RWPE2 (cell line): ENCODE data around the gene TRPM8.

Experiments
- ATAC-seq: fragments of 200-7000 bp; cut with Tn5 transposase; 3 replicates; pipeline ENCODE4 v1.9.1; 2021; ENCODE audit warnings: low read depth
- DNase-seq: peaks from one replicate; pipeline ENCODE4 v3.0.0-alpha.2; 2020; ENCODE audit warnings: low spot score
- H3K27ac ChIP-seq: fragments of 450-650 bp; 2 replicates; pipeline ENCODE4 v1.5.1; 2017; ENCODE audit warnings: mild to moderate bottlenecking; ENCODE audit not compliant: poor library complexity, severe bottlenecking
- H3K27me3 ChIP-seq: fragments of 250-450 bp; sonication (Bioruptor Pico); 2 replicates; pipeline ENCODE4 v1.5.1; 2021; ENCODE audit warnings: mild to moderate bottlenecking, moderate library complexity; ENCODE audit not compliant: insufficient read depth, poor library complexity, severe bottlenecking
- H3K36me3 ChIP-seq: fragments of 250-450 bp; sonication (Bioruptor Pico); 2 replicates; pipeline ENCODE4 v1.5.1; 2020; ENCODE audit warnings: low read depth, mild to moderate bottlenecking, moderate library complexity
- H3K4me1 ChIP-seq: fragments of 250-450 bp; sonication (Bioruptor Pico); 2 replicates; pipeline ENCODE4 v1.5.1; 2021; ENCODE audit warnings: mild to moderate bottlenecking, moderate library complexity; ENCODE audit not compliant: insufficient read depth, poor library complexity, severe bottlenecking
- H3K4me3 ChIP-seq: fragments of 250-450 bp; sonication (Bioruptor Pico); 2 replicates; pipeline ENCODE4 v1.5.1; 2021; ENCODE audit warnings: mild to moderate bottlenecking, moderate library complexity; ENCODE audit not compliant: severe bottlenecking
- H3K9me3 ChIP-seq: fragments of 250-450 bp; sonication (Bioruptor Pico); 2 replicates; pipeline ENCODE4 v1.5.1; 2021; ENCODE audit warnings: mild to moderate bottlenecking, moderate library complexity; ENCODE audit not compliant: severe bottlenecking
- CTCF ChIP-seq: fragments of 450-650 bp; IDR thresholded peaks from one replicate; pipeline ENCODE4 v1.5.1; 2017; ENCODE audit warnings: mild to moderate bottlenecking, moderate library complexity; ENCODE audit not compliant: poor library complexity, severe bottlenecking

Gene TRPM8

GRCh38 chr2:234029150-234029733, 112.1 kb downstream of the TRPM8 start:
- no peak overlapping the region for H3K4me3 ChIP-seq
- peaks cover 17% of the 10 kb centered on the region for H3K4me1 ChIP-seq
- no peaks in the 10 kb centered on the region for H3K36me3 ChIP-seq
- DNase-seq = no peak
- no peak for ATAC-seq
- TF ChIP-seq CTCF = no peak
- no peaks in the 10 kb centered on the region for H3K27me3 ChIP-seq
- peaks cover 8% of the 10 kb centered on the region for H3K9me3 ChIP-seq
- no peak overlapping the region for H3K27ac ChIP-seq

GRCh38 chr2:234031207-234031606, 114.0 kb downstream of the TRPM8 start:
- TF ChIP-seq CTCF = no peak
- Histone ChIP-seq H3K27ac (no peak overlapping the region), H3K36me3 (no peaks in the 10 kb centered on the region), H3K4me1 (peaks cover 14% of the 10 kb centered on the region), H3K27me3 (no peaks in the 10 kb centered on the region), H3K9me3 (peaks cover 9% of the 10 kb centered on the region), H3K4me3 (no peak overlapping the region)
- ATAC-seq = no peak
- no peak for DNase-seq

GRCh38 chr2:234032279-234032856, 115.2 kb downstream of the TRPM8 start:
- ATAC-seq (peak; percentile 83), DNase-seq (no peak)
- no peaks in the 10 kb centered on the region for H3K36me3 ChIP-seq
- peaks cover 13% of the 10 kb centered on the region for H3K4me1 ChIP-seq
- TF ChIP-seq CTCF = no peak
- H3K27me3 ChIP-seq = no peaks in the 10 kb centered on the region
- H3K27ac ChIP-seq = peak overlapping the region; percentile 18
- peaks cover 9% of the 10 kb centered on the region for H3K9me3 ChIP-seq
- H3K4me3 ChIP-seq = no peak overlapping the region

- Histone ChIP-seq H3K4me1 (peaks cover 13% of the 10 kb centered on the region), H3K36me3 (no peaks in the 10 kb centered on the region), H3K9me3 (peaks cover 9% of the 10 kb centered on the region), H3K27me3 (no peaks in the 10 kb centered on the region), H3K4me3 (no peak overlapping the region), H3K27ac (peak overlapping the region; percentile 18)
- TF ChIP-seq CTCF = no peak
- ATAC-seq (no peak), DNase-seq (no peak)
Measured at GRCh38 chr2:234033174-234033573, 116.0 kb downstream of the TRPM8 start.

- H3K9me3 ChIP-seq = peaks cover 9% of the 10 kb centered on the region
- peaks cover 13% of the 10 kb centered on the region for H3K4me1 ChIP-seq
- TF ChIP-seq CTCF = no peak
- no peak for ATAC-seq
- H3K4me3 ChIP-seq = no peak overlapping the region
- no peaks in the 10 kb centered on the region for H3K27me3 ChIP-seq
- no peak for DNase-seq
- no peaks in the 10 kb centered on the region for H3K36me3 ChIP-seq
- no peak overlapping the region for H3K27ac ChIP-seq
Measured at GRCh38 chr2:234033885-234034284, 116.7 kb downstream of the TRPM8 start.
